Ramos (cell line): ENCODE data around the gene ALX4.

ENCODE experiments used
- in situ Hi-C: fragments of 300-500 bp; cut with MboI; formaldehyde crosslinking; loops from one replicate; pipeline ENCODE4 v1.14.3; 2022; ENCODE audit warnings: low sequenced_read_pairs; ENCODE audit not compliant: unreplicated experiment

ALX4 gene

DNA sequence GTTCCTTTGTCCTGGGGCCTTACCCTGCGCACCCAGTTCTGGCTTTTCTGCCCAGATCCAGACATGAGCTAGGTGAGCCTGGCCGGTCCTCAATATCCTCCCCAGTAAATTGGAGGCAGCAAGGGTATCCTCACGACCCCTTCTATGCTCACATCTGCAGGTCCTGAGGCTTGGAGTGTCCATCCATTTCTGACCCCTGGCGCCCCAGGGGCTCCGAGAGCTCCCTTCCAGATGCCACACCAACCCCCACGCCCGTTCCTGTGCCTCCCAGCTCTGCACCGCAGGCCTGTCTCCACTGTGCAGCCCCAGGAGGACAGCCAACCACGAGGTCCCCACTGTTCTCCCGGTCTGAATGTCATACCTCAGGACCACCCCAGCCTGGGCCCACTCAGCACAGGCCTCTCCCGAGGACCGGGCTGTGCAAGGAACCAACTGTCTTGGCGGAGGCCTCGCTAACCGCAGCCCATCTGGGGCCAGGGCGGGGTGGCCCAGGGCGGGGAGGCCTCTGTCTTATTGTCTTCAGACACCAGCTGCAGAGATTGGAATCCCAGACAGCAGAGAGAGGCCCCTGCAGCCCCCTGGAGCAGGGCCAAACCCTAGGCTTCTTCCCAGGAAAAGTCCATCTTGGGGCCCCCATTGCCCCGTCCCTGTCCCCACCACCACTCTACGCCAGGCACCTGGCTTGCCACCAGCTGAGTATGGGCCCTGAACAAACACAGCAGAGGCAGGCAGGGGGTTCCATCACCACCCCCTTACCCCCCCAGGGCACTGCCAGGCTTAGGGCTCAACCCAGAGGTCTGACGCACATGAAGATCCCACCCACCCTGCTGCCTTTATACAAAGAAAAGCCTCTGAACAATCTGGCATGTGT, 39.3 kb downstream of the ALX4 start:
- in situ Hi-C loops, result no loop called here

DNA sequence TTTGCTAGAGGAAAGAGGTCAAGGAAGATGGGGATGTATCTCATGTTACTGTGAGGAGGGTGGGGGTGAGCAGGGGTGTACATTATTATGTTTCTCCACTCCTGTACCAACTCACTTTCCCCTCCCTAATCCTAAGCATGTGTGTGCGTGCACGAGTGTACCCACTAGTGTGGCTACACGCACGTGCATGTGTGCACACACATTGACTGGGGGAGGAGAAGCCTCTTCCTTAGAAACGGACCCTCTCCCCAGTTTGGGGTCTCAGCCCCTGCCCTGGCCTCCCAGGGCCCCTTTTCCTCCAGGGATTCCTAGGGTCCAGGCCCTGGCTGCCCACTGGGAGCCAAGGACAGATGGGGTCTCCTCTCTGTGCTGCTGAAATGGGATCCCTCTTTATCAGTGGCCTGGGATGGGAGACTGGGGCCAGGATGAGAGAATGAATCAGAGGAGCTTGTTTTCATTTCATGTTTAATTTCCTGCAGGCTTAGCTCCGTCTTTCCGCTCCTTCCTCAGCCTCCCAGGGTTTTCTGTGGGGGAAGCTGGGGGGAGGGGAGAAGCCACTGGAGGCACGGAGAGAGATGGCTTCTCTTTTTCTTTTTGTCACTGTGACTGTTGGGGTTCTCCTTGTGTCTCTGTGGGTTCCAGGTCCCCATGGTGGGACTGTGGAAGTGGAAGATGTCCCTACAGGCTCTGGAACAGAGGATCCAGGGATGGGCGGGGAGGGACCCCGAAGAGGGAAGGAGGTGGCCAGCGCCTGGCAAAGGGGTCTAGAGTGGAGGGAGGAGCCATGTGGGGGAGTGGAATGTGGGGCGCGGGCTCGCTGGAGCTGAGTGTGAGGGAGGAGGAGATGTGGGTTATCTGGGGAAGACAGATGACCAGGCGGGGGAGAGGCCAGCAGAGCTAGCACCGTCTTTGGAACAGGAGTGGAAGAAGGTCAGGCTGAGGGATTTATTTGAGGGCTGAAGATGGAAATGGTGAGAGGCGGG, 40.3 kb downstream of the ALX4 start:
- in situ Hi-C loops, result no loop called here

DNA sequence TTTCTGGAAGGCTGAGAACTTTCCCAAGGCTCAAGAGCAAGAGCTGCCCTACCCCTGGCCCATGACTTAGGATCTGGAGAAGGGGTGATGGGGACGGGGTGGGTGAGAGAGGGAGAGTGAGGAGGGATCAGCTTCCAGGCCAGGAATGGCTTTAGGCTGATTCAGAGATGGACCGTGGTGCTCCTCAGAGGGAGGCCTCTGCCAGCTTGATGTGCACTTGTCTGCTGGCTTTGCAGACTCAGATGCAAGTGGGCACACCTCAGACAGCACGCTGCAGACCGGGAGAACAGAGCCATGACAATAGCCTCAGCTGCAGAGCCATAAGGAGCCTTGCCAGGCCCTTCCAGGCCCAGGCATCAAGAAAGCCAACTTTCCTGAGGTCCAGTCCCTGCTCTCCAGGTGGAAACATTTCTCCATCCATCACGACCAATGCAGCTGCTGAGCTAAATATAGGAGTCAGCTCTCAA, 41.3 kb downstream of the ALX4 start:
- in situ Hi-C loops, result no loop called here

DNA sequence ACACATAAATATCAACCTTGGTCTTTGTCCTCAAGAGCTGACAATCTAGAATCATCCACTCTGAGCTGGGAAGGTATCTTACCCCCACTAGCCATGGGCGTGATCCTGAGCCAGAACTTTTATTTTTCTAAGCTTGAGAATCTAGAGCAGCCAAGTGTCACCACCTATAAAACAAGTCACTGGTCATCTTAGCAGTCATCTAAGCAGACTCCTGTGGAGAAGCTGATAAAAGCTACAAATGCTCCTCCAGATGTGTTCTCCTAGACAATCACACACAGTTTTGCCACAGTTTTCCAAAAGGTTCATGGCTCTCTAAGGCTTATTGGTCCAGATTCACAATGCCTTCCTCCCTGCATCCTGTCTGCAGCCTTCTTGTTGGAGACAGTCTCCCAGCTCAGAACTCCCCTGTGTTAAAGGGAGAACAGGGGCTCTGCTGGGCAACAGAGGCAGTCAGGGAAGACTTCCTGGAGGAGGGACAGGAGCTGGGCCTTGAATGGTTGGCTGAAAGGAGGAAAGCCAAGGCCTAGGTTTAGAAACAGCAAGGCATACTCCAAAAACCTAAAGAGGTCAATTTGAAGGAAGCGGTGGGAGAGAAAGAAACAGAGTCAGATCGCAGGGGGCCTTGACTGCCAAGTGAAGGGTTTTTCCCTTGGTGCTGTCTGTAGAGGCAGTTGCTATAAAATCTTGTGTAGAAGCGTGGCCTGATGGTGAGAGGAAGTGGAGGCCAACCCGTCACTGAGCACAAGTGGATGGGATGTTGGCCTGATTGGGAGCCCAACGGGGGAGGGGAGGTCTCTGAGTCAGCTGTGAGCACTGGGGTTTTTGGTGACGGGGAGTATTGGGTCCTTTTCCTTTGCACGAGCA, 42.0 kb downstream of the ALX4 start:
- in situ Hi-C loops, result no loop called here

DNA sequence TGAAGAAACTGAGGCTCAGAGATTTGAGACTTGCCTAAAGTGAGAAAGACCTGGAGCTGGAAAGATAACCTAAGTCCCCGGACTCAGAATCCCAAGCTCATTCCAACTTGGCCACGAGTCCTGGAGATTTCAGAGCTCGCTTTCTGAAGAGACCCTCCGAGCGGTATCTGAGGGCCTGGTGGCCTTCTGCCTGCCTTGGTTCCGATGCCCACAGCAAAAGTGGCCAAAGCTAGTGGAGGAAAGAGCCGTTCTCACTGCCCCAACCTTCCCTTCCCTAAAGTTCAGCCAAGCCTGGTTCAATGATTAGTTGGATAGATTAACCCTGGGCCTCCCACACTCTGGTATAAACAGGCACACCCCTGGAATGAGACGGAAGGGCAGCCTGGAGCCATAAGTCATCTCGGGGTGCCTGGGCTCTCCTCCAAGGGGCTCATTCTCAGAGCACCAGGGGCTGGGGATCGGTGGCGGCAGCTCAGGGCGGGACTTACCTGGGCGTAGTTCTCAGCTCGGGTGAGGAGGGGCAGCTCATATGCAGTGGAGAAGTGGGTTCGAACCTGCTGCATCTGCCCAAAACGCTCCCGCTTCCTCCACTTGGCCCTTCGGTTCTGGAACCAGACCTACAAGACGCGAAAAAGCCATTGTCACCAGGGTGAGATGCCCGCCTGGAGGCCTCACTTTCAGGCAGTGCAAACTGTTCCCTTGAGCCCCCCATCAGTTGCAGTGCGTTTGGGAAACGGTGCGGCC, 42.8 kb downstream of the ALX4 start:
- in situ Hi-C loops, result no loop called here

DNA sequence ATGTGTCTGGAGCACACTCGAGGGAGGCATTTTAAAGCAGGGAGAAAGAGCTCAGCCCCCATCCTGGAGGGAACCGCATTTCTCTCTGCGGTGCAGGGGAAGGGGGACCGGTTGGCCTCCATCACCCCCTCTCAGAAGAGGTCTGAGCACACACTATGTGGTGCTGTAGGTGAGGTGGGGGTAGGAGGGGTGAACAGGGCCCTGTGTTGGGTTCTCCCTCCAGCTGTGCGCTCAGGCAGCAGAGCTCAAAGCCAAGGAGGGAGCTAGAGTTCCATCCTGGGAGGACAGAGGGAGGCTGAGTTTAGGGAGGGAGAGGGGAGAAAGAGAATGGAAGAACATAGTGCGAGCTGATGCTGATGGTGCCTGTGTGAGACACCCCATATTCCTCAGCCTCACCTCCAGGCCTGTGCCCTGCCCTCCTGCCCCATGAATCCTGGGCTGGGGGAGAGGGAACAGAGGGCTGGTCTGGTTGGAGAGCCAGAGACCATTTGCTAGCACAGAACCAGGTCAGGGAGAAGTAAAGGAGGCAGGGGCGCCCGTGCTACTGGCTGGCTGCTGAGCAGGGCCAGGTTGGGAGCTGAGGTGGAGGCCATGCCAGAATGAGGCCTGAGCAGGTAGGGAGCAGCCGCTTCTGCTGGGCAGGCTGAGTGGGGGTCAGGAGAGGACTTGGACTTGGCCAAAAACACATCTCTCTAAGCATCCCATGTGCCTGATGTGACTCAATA, 43.7 kb downstream of the ALX4 start:
- in situ Hi-C loops, result no loop called here

DNA sequence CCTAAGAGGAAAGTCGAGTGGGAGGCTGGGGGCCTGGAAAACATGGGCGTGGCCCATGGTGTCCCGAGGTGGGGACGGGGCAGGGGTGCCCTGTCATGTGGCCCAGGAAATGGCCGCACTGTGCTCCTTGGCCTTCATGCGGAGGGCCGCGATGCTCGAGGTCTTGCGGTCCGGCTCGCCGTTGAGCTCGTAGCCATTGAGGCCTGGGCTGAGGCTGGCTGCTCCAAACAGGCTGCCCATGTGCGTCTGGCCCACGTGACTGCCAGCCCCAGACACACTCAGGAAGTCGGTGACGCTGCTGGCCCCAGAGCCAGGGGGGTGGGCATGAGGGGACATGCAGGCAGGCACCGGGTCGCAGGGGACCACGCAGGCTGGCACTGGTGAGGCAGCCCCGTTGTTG, 45.2 kb downstream of the ALX4 start:
- in situ Hi-C loops, result no loop called here

DNA sequence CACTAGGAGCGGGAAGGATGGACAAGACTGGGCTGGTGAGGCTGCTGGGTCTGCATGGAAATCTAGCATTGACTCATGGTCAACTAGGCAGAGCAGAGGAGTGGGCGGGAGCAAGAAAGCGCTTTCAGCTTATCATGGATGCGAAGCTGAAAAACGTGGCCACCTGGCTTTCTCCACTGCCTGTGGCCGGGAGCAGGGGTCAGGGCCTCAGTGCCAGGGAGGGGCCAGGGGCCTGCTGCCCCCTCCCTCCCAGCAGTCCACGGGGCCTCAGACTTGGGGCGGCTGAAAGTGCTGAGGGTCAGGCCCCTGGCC, 45.5 kb downstream of the ALX4 start:
- in situ Hi-C loops, result no loop called here

DNA sequence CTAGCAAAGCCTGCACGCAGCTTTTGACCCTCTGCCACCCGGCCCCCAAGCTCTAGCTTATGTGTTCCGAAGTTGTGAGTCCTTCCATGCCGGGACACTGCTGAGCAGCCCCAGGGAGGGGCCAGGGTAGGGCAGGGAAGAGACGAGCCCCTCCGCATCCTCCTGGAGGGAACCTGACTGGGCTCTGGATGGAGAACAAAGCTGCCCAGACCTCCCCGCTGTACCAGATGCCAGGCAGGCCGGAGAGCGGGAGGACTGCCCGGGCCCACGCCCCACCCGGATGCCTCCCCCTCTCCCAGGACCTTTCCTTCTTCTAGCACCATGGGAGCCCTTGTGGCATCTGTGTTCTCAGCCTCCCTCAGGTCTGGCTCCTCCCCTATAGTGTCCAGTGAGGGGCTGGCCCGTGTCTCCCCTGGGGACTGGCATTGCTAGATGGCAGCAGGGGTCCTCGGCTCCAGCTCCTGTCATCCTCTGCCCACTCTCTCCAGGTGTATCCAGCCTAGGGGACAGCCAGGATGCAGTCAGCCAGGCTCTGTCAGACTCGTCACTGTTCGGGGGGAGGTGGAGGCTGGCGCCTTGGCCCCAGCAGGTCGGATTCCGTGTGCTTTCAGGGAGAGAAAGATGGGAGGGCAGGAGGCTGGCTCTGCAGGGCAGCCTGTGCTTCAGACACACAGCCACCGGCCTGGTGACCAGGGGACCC, 46.1 kb downstream of the ALX4 start:
- in situ Hi-C loops, result no loop called here

DNA sequence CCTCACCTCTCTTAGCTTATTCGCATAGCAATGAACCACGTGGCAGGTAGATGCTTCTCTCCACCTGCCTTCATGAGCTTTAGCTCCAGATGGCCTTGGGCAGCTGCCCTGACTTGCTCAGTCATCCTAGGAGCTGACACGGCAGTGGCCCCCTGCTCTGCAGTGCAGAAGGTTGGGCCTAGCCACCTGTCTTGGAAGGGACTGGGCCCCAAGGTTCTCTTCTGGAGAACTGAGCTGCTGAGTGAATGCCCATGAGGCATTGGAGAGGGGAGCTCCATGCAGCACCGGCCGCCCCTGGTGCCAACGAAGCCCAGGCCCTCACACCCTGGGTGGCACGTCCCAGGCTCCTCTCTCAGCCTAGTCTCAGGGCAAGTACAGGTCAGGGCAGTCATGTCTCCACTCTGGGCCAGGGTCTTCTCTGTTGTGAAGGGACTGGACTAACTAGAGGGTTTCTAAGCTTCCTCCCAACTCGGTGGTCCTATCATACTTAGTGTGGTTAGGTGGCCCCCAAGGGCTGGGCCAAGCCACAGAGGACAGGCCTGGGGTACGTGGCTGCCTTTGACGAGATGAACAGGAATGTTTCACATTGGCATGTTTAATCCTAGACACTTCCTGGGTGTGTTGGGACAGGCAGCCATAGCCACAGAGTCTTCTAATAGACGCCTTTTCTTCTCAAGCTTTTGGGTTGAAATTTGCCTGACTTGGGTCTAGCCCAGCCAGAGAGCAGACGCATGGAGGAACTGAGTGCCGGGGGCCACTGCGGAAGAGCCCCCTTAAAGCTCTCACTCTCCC, 47.9 kb downstream of the ALX4 start:
- in situ Hi-C loops, result no loop called here

DNA sequence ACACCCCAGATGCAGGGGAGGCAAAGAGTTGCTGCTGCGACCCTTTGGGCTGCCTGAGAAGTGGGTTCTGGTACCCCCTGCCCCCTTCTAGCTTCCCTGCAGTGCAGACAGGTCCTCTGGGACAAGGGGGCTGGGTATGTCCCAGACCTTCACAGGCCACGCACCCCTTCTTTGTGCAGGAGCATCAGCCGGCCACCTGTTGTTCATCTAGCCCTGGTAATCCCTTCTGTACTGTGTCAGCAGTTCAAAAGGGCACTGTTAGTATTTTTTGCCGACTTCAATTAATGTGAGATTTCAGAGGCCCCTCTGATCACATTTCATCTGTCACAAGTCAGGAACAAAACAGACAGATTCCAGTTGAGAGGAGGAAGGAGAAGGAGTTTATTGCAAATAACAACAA, 49.9 kb downstream of the ALX4 start:
- in situ Hi-C loops, result no loop called here

DNA sequence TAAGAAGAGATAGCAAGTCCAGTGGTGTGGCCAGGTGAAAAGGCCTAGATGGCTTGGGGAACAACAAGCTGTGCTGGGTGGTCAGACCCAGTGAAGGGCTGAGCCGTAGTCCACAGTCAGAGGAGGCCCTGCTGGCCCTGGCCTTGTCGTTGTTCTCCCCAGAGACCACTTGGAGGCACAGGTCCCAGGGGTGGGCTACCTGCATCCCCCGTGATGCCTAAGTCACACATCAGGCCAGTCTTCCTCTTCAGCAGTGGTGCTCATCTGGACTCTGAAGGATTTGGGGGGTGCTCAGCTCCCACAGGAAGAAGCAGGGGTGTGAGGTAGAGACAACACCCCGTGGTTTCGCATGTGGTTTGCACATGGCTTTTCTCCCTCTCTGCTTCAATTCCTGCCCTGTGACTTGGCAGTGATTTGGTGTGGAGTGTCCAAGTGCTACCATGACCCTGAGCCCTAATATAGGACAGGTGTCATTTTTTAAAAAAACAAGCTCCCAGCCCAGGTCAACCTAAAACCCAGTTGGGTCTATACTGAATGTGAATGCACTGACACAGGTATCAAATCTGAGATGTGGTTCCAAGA, 51.0 kb downstream of the ALX4 start:
- in situ Hi-C loops, result no loop called here

DNA sequence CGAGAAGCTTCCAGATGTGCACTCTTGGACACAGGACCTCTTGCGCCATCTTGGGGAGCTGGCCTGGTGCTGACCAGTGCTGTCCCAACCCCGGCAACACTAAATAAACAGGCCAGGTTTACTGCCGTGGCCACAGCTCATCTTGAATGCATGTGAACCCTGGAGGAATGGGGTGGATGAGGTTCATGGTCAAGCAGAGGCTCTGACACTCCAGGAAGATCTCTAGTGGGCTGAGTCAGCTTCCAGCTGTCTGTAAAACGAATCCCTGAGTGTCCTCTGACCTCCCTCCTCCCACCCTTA, 51.8 kb downstream of the ALX4 start:
- in situ Hi-C loops, result no loop called here

DNA sequence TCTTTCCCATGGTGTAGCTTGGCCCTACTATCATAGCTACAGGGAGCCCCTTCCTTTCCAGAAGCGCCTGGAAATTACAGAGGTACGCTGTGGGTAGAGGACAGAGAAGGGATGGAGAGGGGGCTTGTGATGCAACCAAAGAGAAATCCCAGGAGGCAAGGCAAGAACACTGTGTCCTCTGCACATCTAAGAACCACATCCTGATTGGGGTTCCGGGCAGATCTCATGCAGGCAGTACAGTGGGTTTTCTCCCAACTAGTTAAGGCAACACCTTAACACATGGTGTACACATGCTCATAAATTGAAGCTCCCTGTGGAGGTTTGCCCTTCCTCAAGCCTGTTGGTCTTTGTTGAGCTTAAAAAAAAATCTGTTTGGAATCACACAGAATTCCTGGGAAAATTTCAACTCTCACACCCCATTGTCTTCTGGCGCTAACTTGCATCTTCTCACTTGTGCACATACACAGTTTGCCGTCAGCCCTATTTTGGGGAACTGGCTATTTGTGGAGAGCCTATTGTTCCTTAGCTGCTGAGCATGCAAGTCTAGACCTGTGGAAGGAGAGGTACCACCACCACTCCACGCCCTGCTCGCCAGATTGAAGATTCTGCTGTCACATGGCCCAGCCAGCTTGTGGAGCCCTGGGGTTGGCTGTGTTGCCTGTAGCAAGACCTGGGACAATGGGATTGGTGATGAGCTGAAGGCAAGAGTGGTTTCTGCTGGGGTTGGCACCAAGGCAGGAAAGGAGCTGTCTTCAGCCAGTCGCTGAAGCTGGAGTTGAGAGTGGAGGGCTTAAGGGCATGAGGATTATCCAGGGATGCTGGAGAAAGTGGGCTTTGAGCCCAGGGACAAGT, 52.4 kb downstream of the ALX4 start:
- in situ Hi-C loops, result no loop called here

DNA sequence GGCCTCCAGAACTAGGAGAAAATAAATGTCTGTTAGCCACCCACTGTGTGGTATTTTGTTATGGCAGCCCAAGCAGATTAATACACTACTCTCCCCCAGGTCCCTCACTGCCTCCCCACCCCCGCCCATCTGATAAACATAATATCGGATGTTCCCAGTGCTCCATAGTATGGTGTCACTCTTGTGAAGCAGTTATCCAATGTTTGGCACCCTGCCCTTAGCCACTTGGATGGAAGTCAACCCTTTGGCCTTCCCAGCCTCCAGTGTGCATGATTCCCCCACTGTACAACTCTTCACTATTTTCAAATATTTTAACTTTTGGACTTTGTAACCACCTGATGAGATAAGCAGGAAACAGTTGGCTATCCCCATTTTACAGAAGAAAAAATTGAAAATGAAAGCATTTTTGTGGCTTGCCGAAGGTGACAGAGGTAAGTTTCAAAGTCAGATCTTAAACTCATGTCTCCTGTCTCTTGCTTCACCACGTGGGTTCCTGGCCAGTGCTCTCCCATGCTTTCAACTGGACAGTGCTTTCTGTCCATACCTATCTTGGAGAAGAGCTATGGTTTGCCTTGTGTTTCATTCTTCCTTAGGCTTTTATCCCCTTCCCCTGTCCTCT, 53.2 kb downstream of the ALX4 start:
- in situ Hi-C loops, result no loop called here

DNA sequence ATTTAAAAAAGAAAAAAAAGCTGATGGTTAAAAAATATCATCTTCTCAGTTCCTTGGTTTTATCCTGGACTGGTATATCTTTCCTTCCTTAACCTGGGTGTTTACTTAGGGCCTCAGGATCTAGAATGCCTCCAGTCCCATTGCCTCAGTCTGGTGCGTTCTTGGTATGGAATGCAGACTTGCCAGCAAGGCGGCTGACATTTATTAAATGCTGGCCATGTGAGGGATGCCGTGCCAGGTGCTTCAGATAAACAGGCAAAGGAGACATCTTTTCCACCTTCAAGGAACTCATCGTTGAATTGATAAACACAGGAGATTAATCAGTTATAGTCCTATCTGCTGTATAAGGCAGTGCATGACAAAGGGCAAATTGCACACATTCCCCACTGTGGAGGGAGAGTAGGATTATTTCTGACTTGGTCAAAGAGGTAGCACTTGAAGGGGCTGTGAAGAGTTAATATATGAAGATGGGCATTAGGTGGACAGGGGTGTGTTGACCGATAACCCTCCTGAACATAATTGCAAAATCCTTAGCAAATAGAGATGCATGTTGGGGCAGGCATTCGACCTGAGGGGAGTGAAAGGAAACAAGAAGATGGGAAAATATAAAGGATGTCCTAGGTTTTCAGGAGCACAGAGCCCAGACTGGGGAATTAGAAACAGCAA, 54.4 kb downstream of the ALX4 start:
- in situ Hi-C loops, result no loop called here
